Heart left ventricle (tissue), 16 donors: ENCODE measurements around the gene PPP1R14B. TPM values are rescaled to one million over a fixed set of nuclear protein-coding genes. Genes with fewer than 3 reads are reported as not detected.
A peak's percentile ranks its signal among the peaks of the same experiment; 100 is the strongest.

Source experiments
- ATAC-seq, 4 donors: fragments of 200-7000 bp; cut with Tn5 transposase; one replicate each; pipeline ENCODE4 v1.9.1; 2020 to 2022; ENCODE audit warnings: moderate library complexity in 4 of 4, mild to moderate bottlenecking in 3 of 4, moderate number of reproducible peaks in 1 of 4
- DNase-seq, 5 donors: peaks; one replicate each; pipeline ENCODE4 v3.0.0-alpha.2; 2020
- H3K27ac ChIP-seq, 12 donors: fragments of 200-600 bp; sonication (generic) in 4 of 12; one replicate each; pipeline versions ENCODE4 v1.5.0 to v1.8.0; 2016 to 2022; ENCODE audit warnings: mild to moderate bottlenecking in 2 of 12
- H3K27me3 ChIP-seq, 9 donors: fragments of 200-600 bp; sonication (generic) in 2 of 9; one replicate each; pipeline versions ENCODE4 v1.5.1 to v1.8.0; 2016 to 2022; ENCODE audit warnings: mild to moderate bottlenecking in 3 of 9
- H3K36me3 ChIP-seq, 9 donors: fragments of 200-600 bp; sonication (generic) in 2 of 9; one replicate each; pipeline versions ENCODE4 v1.5.0 to v1.8.0; 2018 to 2022; ENCODE audit warnings: mild to moderate bottlenecking in 2 of 9
- H3K4me1 ChIP-seq, 12 donors: fragments of 200-600 bp; sonication (generic) in 4 of 12; one replicate each; pipeline versions ENCODE4 v1.5.0 to v1.8.0; 2016 to 2022; ENCODE audit warnings: mild to moderate bottlenecking in 3 of 12
- H3K4me3 ChIP-seq, 12 donors: fragments of 200-600 bp; sonication (generic) in 4 of 12; one replicate each; pipeline versions ENCODE4 v1.5.0 to v1.8.0; 2017 to 2022; ENCODE audit warnings: mild to moderate bottlenecking in 9 of 12, moderate library complexity in 4 of 12
- H3K9me3 ChIP-seq, 12 donors: fragments of 200-600 bp; sonication (generic) in 4 of 12; one replicate each; pipeline versions ENCODE4 v1.5.0 to v1.8.0; 2016 to 2022; ENCODE audit warnings: mild to moderate bottlenecking in 1 of 12
- POLR2A ChIP-seq, 2 donors: fragments of 450-650 bp; IDR thresholded peaks; one replicate each; pipeline ENCODE4 v1.6.1; 2017; ENCODE audit warnings: antibody characterized with exemption in 2 of 2, mild to moderate bottlenecking in 2 of 2, moderate library complexity in 2 of 2
- WGBS, 4 donors: extraction: QIAGEN DNeasy Blood & Tissue Kit in 2 of 4; methylation state at CpG; one replicate each; pipeline versions ENCODE4 v1.1.5 to v1.1.7; 2013 to 2018; 5-methylcytosine and 5-hydroxymethylcytosine counted together
- intact Hi-C, 10 donors: fragments of 100-400 bp; cut with DNase I; formaldehyde crosslinking; loops; one replicate each; pipeline versions ENCODE4 v1.11.1 to v1.14.2; 2022
- polyA plus RNA-seq, 2 donors: library from polyadenylated mRNA; stranded (reverse); fragments of 200-250 nt; gene quantifications; one replicate each; pipeline ENCODE4 v1.2.3, GENCODE V29; 2013
- total RNA-seq, 9 donors: library from RNA; depleted of rRNA in 2 of 9; stranded (reverse); fragments of >200 nt in 2 of 9; fragmentation: NEBNext Ultra II Directional in 3 of 9; extraction: Animal tissue kit (Norgen Biotek cat#: 25700) in 3 of 9; gene quantifications; one replicate each; pipeline versions ENCODE4 v1.1.0 to v1.2.4, GENCODE V29; 2016 to 2023
- TF ChIP-seq, protein P1 (sequence below), 12 donors: fragments of 200-600 bp; sonication (generic) in 4 of 12; IDR thresholded peaks; one replicate each; pipeline versions ENCODE4 v1.5.0 to v1.8.0; 2018 to 2022; ENCODE audit warnings: antibody characterized with exemption in 12 of 12, mild to moderate bottlenecking in 5 of 12
- donor health status: ischemic (EF 13 %, LVEDD 7.1; RV severe dilation, severe dysfunction).
- donor health status: healthy with polysubstance abuse.
- donor health status: DM: no; HTN: yes; CAD: no.
- donor health status: DM: no; HTN: no; CAD: no.
- donor health status: ischemic (EF 25% LVEDD 6.9; RV normal size, moderate dysfunction).
- donor health status: ischemic (EF 25% LVEDD 5.7; RV mildly dilated, moderate dysfunction).
- donor health status: healthy.
- donor health status: DM: yes; HTN: yes; CAD: no.
- donor health status: ischemic (EF 35%, LVEDD 5.7; RV mildly dilated, moderate dysfunction).
- donor health status: nonischemic (EF 11% LVEDD 7.7; RV severe dilation, severe dysfunction).
- donor health status: DM: yes; HTN: yes; CAD: no.
- donor health status: PGD.
- donor health status: ischemic (EF 29% LVEDD 5.4; RV normal size, mild dysfunction).
- donor health status: nonischemic (EF 23%, LVEDD 6.1; RV moderate dilation, normal function).

PPP1R14B gene
- total and polyA plus RNA-seq, 11 donors, result 69.6 to 244 (median 108) TPM

DNA sequence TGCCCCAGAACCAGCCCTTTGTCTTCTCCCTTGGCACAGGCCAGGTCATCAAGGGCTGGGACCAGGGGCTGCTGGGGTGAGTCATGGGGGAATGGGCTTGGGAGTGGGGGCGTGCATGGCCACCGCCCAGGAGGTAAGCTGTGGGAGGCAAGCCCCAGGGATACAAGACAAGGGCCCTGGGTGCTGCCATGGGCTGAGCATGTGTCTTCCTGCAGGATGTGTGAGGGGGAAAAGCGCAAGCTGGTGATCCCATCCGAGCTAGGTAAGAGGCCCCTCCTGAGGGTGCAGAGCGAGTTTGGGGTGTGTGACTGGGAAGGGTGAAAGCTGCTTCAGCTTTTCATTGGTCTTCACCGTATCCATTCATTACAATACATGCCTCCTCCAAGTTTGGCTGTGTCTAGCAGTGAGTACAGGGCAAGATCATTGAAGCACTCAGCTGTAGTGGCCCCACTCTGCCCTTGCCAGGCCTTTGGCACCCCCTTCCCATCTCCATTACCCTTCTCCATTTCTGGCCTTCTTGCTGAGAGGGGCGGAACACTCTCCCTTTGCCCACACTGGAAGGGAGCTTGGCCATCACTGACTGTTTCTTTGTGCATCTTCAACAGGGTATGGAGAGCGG is 3.4 kb downstream of the PPP1R14B start:
- no peak for DNase-seq
- Histone ChIP-seq H3K27ac (peak overlapping the region in 3 of 12 donors; percentile 99 to 100 (median 100)), H3K9me3 (no peaks in the 10 kb centered on the region), H3K27me3 (no peaks in the 10 kb centered on the region), H3K36me3 (peaks cover 0 to 23% (median 16%) of the 10 kb centered on the region in 9 donors), H3K4me3 (no peak overlapping the region), H3K4me1 (peaks cover 0 to 64% (median 39%) of the 10 kb centered on the region in 12 donors)
- TF ChIP-seq, protein P1, sequence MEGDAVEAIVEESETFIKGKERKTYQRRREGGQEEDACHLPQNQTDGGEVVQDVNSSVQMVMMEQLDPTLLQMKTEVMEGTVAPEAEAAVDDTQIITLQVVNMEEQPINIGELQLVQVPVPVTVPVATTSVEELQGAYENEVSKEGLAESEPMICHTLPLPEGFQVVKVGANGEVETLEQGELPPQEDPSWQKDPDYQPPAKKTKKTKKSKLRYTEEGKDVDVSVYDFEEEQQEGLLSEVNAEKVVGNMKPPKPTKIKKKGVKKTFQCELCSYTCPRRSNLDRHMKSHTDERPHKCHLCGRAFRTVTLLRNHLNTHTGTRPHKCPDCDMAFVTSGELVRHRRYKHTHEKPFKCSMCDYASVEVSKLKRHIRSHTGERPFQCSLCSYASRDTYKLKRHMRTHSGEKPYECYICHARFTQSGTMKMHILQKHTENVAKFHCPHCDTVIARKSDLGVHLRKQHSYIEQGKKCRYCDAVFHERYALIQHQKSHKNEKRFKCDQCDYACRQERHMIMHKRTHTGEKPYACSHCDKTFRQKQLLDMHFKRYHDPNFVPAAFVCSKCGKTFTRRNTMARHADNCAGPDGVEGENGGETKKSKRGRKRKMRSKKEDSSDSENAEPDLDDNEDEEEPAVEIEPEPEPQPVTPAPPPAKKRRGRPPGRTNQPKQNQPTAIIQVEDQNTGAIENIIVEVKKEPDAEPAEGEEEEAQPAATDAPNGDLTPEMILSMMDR (IDR thresholded peaks at IDR 0.05), result no peak
- TF ChIP-seq POLR2A (IDR thresholded peaks at IDR 0.05), result no peak
- 85 to 91% (median 89%) methylated on average over 8 of the region's 8 CpGs for WGBS, 4 donors
- no peak for ATAC-seq
- intact Hi-C loops, result no loop called here

DNA sequence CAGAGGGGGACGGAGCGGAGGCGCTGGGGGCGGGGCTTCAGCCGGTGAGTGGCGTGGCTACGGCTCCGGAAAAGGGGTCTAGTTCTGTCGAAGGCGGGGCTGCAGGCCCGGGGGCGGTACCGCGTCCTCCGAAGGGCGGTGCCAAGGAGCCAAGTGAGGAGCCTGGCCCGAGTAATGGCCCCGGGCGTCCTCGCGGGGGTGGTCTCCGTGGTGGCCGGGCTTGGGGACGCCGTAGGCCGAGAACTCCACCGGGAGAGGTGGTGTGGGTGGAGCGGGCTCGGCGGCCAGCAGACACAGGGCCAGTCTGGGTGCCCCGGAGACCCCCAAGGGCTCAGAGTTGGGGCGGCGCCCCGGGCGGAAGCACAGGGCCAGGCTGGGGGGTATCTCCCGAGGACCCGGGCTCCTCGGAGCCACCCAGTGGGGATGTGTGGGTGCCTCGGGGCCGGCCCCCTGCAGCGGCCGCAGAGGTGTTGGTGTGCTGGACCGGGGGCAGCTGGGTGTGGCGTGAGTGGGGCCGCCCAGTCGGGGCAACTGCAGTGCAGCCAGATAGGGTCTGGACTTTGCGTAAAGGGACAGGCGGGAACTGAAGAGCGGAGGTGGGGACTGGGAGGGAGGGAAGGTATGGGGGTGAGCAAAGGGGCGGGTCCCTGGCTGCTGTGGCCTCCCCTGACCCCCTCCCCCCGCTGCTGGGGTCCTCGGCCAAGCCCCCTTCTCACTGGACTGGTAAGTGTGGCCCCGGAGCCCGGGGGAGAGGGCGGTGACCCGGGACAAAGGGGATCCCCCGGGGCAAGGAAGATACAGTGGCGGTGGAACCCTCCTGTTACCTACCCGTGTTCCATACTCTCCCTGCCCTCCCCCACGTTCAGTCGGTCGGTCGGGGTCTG is 5.0 kb downstream of the PPP1R14B start:
- peak in 1 of 2 donors; percentile 86 for TF ChIP-seq POLR2A (IDR thresholded peaks at IDR 0.05)
- TF ChIP-seq, protein P1 (IDR thresholded peaks at IDR 0.05), result peak in 1 of 12 donors; percentile 26
- intact Hi-C loops, result loop anchor here in 3 of 10 donors (1.0 to 2.0 kb wide), 3 partner anchors 29 to 63 kb away; partner anchors contain the start of genes BAD (in 1 of the 3) and ESRRA (in 1 of the 3)
- Histone ChIP-seq H3K4me3 (peak overlapping the region; percentile 65 to 99 (median 80)), H3K36me3 (peaks cover 0 to 36% (median 26%) of the 10 kb centered on the region in 9 donors), H3K27ac (peak overlapping the region; percentile 72 to 100 (median 99)), H3K27me3 (no peaks in the 10 kb centered on the region), H3K4me1 (peaks cover 0 to 62% (median 33%) of the 10 kb centered on the region in 12 donors), H3K9me3 (no peaks in the 10 kb centered on the region)
- ATAC-seq (peak in 3 of 4 donors; percentile 1 to 26 (median 17)), DNase-seq (peak in 4 of 5 donors; percentile 58 to 100 (median 68))
- WGBS, 4 donors, result 1% methylated on average over 20 to 63 of the region's 63 CpGs

DNA sequence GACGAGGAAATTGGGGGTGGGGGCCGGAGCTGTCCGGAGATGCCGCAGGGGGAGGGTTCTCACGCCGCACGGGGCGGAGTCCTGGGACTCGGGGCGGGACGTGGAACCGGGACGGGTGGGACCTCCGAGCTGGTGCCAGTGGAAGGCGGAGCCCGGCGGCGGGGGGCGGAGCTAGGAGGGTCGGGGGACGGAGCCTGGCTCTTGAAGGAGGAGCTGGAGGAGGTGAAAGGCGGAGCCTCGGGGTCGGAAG is 5.6 kb downstream of the PPP1R14B start:
- peak overlapping the region; percentile 37 to 99 (median 79) for H3K4me3 ChIP-seq
- peak; percentile 84 to 93 (median 86) for ATAC-seq
- peaks cover 0 to 62% (median 33%) of the 10 kb centered on the region in 12 donors for H3K4me1 ChIP-seq
- TF ChIP-seq POLR2A (IDR thresholded peaks at IDR 0.05), result no peak
- TF ChIP-seq, protein P1 (IDR thresholded peaks at IDR 0.05), result no peak
- DNase-seq, result peak in 4 of 5 donors; percentile 99 to 100 (median 100)
- H3K27ac ChIP-seq, result peak overlapping the region; percentile 95 to 100 (median 99)
- no peaks in the 10 kb centered on the region for H3K9me3 ChIP-seq
- no peaks in the 10 kb centered on the region for H3K27me3 ChIP-seq
- H3K36me3 ChIP-seq, result peaks cover 0 to 38% (median 28%) of the 10 kb centered on the region in 9 donors
- WGBS, 4 donors, result 0 to 3% (median 1%) methylated on average over 6 to 24 of the region's 24 CpGs
- intact Hi-C loops, result loop anchor here in 3 of 10 donors (1.0 to 2.0 kb wide), 3 partner anchors 29 to 64 kb away; partner anchors contain the start of genes BAD (in 1 of the 3) and ESRRA (in 1 of the 3)
